NCI-H1092 treated with DMSO at 0.1 percent for 48 hours (cell line): ENCODE data around the gene STRIP2.
"Not testable (repeated sequence)": the region's sequence is repeated elsewhere in the genome, so short reads cannot be mapped to it uniquely, and the experiment has no call there.

Experiments used
- DNase-seq: peaks from one replicate; lab custom pipeline; 2025; lab: John Stamatoyannopoulos, UW

The STRIP2 gene

DNA sequence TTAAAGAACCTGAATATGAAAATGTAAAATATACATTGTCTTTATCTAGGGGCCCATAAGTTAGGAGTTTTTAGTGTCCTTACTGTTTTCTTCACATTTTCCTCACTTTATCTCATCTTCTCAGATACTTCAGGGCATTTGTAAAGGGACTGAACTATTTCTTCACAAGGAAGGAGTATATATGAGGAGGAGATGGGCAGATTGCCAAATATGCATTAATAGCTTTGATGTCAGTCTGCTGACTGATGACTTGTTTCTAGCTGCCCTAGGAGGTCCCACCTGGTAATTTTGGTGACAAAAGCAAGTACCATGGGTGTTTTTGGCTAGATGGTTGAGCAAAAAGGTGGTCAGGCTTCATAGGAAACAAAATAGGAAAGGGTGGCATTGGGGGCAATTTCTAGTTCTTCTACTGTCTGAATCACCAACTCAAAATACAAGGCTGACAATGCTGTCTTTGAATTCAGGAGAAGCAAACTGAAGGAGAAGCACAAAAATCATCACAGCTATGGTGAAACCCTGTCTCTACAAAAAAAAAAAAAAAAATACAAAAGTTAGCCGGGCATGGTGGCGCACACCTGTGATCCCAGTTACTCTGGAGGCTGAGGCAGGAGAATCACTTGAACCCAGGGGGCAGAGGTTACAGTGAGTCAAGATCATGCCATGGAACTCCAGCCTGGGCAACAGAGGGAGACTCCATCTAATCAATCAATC, 10.4 kb upstream of the STRIP2 start:
- DNase-seq = no peak

- no peak for DNase-seq
Measured at GRCh38 chr7:129426482-129426881, 7.8 kb upstream of the STRIP2 start.

GRCh38 chr7:129427526-129428045, 6.6 kb upstream of the STRIP2 start:
- DNase-seq = no peak

- DNase-seq = no peak
Measured at GRCh38 chr7:129431911-129432643, 2.2 kb upstream of the STRIP2 start.

DNA sequence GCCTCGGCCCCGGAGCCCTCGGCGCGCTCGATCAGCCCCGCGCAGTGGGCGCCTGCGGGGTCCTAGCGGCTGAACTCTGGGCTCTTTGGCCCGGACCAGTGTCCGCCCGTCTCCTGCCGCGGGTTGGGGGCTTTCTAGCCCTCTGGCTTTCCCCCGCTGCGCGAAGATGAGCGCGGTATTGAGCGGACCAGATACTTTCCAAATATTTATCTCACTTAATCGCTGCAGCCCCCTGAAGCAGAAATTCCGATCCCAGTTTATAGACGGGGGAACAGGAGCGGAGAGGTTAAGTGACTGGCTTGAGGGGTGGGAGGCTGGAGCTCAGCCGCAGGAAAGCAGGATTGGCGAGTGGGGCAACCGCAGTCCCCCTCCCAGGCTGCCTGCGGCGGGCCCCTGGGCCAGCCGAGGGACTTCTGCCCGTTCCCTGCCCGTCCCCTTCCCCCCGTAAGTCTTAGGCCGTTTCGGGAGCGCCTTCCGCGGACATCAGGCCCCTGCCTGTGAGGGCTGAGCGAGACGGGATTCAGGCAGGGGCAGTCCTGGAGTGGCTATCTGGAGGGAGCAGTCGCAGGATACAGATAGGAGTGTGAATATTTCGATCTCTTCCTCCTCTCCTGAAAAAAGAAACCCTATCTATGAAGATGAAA, 565 bp downstream of the STRIP2 start:
- peak; percentile 41 for DNase-seq

DNA sequence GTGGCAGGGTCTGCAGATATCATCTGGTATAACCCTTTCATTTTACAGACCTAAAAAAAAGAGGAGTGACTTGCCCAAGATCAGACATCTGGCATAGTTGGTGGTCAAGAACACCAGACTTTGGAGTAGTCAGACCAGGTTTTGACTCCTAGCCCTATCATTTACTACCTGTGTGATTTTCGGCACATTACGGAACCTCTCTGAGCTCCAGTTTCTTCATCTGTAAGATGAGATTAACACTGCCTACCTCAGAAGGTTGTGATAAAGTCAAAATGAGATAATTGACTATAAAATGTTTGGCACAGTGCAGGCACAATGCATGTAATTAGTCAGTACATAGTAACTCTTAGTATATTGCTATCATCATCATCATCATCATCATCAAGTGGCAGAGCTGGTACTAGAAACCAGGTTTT, 1.2 kb downstream of the STRIP2 start:
- no peak for DNase-seq

- DNase-seq = no peak
Measured at GRCh38 chr7:129436335-129436923, 2.2 kb downstream of the STRIP2 start.

GRCh38 chr7:129437190-129437589, 3.0 kb downstream of the STRIP2 start:
- no peak for DNase-seq

GRCh38 chr7:129438281-129438838, 4.1 kb downstream of the STRIP2 start:
- no peak for DNase-seq

DNA sequence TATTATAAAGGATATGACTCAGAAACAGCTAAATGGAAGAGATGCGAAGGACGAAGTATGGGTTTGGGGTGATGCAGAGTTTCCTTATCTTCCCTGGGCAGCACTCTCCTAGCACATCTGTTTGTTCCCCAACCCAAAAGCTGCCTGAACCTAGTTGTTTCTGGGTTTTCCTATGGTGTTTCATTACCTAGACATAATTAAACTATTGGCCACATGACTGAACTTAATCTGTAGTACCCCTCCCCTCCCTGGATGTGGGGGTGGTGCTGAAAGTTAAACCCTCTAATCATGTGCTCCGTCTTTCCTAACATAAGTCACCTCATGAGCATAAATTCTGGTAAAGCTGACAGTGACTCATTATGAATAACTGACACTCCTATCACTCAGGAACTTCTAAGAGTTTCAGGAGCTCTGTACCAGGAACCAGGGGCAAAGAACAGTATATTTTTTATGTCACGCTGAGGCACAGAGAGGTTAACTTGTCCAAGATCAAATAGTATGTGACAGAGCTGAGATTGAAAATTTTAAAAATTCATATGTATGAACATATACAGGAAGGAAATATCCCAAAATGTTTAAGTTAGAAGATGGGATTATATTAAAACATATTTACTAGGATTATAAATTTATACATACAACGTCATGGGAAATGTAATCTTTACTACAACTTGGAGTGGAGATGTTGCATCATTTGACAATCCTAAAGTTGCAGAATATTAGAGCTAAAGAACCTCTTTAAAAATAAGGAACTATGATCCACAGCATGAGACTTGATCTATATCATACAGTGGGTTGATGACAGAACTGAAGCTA, 4.8 kb downstream of the STRIP2 start:
- DNase-seq = no peak

- DNase-seq = no peak
Measured at GRCh38 chr7:129439963-129440625, 5.9 kb downstream of the STRIP2 start.

GRCh38 chr7:129443612-129444011, 9.4 kb downstream of the STRIP2 start:
- no peak for DNase-seq

DNA sequence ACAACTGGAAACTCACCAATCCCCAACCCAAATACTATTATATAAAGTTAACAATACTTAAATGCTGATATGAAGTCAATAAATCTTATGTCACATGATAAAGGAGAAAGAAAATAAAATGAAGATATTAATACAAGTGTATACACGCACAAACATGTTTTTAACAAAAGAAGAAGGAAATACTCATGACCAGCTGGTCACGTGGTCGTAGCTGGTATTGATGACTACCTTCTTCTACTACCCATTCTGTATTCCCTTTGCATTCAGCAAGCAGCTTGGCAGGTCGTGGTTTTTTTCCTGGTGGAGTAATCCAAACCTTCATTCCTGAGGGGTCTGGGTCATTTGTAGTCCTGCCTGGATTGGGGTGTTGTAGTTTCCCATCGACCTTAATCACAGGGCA, 10.5 kb downstream of the STRIP2 start:
- not testable (repeated sequence) for DNase-seq

- not testable (repeated sequence) for DNase-seq
Measured at GRCh38 chr7:129446925-129447324, 12.7 kb downstream of the STRIP2 start.

GRCh38 chr7:129447445-129447844, 13.2 kb downstream of the STRIP2 start:
- DNase-seq = not testable (repeated sequence)

- not testable (repeated sequence) for DNase-seq
Measured at GRCh38 chr7:129448608-129449007, 14.4 kb downstream of the STRIP2 start.

DNA sequence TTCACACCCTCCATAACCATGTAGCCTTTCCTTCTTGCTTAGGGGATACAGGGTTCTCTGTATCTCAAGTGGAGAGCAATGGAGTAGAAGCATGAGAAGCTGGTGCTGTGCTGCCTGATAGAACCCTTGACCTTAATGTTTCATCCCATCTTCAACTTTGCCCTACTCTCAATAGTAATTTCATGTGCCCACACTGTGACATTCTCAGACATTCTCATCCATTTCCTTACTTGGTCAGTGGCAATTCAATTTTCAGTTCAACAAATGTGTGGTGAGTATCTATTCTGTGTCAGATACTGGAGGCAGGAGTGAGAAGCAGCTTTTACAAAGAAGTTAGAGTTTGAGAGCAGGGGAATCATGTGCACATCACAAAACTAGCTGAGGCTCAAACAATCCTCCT, 16.1 kb downstream of the STRIP2 start:
- DNase-seq = no peak

- no peak for DNase-seq
Measured at GRCh38 chr7:129452589-129453231, 18.5 kb downstream of the STRIP2 start.

DNA sequence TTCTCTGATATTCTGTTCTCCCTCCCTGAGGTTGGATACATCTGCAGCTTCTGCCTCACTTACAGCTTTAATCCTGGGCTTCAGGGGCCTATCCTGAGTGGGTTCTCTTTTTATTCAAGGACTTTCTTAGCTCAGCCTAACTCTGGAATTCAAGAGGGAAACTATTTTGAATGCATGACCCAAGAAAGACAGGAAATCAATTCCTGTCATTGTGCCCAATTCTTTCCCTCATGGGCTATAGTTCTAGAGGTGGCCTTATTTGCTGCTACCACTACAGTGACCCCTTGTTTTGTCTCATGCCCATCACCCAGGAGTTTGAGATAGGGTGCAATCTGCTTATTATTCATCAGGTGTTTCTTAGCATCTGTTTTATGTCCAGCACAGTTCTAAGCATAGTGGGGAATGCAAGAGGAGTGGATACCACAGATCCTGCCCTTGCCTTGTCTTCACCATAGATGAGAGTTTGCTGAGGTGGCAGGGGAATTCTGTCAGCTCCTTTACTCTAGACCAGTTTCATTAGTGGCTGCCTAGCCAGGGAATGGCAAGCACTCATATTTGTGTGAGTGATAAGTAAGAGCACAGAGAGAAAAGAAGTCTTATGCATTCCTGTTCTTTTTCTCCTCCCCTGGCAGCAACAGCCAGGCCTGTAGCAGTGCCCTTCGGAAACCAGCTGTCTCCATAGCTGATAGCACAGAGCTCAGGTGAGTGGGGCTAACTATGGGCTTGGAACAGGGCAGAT, 19.4 kb downstream of the STRIP2 start:
- DNase-seq = no peak

DNA sequence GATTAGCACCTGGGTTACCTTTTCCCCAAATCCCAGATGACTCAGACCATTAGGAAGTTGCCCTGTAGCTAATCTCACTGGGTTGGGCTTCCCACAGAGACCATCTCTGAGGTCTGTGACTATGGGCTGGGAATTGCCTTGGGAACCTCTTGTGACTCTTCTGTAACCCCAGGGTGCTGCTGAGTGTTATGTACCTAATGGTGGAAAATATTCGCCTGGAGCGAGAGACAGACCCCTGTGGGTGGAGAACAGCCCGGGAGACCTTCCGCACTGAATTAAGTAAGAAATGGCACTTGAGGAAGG, 20.0 kb downstream of the STRIP2 start:
- DNase-seq = no peak
